ENCODE data around the gene KLK4. TPM values are rescaled to one million over a fixed set of nuclear protein-coding genes. Genes with fewer than 3 reads are reported as not detected.
"Not testable (repeated sequence)": the region's sequence is repeated elsewhere in the genome, so short reads cannot be mapped to it uniquely, and the experiment has no call there.

KLK4 gene
- total RNA-seq, 1 donor from 2014 or later = not detected

DNA sequence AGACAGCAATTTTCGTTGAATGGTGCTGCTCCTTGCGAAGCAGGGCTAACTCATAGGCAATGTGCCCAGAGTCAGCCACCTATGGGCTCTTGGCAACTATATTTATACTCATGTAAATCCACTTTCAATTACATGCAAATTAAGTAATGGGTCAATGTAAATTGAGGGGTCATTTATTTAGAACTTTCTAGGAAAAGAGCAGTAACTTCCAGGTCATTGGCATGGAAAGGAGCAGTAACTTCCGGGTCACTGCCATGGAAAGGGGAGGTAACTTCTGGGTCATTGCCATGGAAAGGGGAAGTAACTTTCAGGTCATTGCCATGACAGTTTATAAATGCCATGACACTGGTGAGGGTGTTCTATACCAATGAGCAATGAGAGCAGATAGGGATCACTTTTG is 11.6 kb downstream of the KLK4 start:
- Histone ChIP-seq H3K9me3 (no peaks in the 10 kb centered on the region), H3K4me3 (no peak overlapping the region), H3K27ac (no peak overlapping the region), H3K4me1 (no peaks in the 10 kb centered on the region), H3K27me3 (no peaks in the 10 kb centered on the region), H3K36me3 (no peaks in the 10 kb centered on the region)
- TF ChIP-seq CTCF (IDR thresholded peaks at IDR 0.05) = no peak
- no peak for DNase-seq (ENCODE audit: low spot score in 2 of 2)
- intact Hi-C loops (cut with DNase I) = no loop called here

GRCh38 chr19:50898018-50898417 is 13.2 kb downstream of the KLK4 start:
- no peaks in the 10 kb centered on the region for H3K9me3 ChIP-seq
- no peaks in the 10 kb centered on the region for H3K4me1 ChIP-seq
- TF ChIP-seq CTCF (IDR thresholded peaks at IDR 0.05) = no peak
- no peaks in the 10 kb centered on the region for H3K36me3 ChIP-seq
- no peak overlapping the region for H3K4me3 ChIP-seq
- H3K27ac ChIP-seq = no peak overlapping the region
- intact Hi-C loops (cut with DNase I) = no loop called here
- no peak for DNase-seq (ENCODE audit: low spot score in 2 of 2)
- no peaks in the 10 kb centered on the region for H3K27me3 ChIP-seq

GRCh38 chr19:50897612-50898011 is 13.6 kb downstream of the KLK4 start:
- Histone ChIP-seq H3K4me1 (no peaks in the 10 kb centered on the region), H3K27me3 (no peaks in the 10 kb centered on the region), H3K9me3 (no peaks in the 10 kb centered on the region), H3K36me3 (no peaks in the 10 kb centered on the region), H3K27ac (no peak overlapping the region), H3K4me3 (no peak overlapping the region)
- DNase-seq (ENCODE audit: low spot score in 2 of 2) = no peak
- intact Hi-C loops (cut with DNase I) = no loop called here
- TF ChIP-seq CTCF (IDR thresholded peaks at IDR 0.05) = no peak

GRCh38 chr19:50897191-50897607 is 14.0 kb downstream of the KLK4 start:
- TF ChIP-seq CTCF (IDR thresholded peaks at IDR 0.05) = no peak
- intact Hi-C loops (cut with DNase I) = no loop called here

DNA sequence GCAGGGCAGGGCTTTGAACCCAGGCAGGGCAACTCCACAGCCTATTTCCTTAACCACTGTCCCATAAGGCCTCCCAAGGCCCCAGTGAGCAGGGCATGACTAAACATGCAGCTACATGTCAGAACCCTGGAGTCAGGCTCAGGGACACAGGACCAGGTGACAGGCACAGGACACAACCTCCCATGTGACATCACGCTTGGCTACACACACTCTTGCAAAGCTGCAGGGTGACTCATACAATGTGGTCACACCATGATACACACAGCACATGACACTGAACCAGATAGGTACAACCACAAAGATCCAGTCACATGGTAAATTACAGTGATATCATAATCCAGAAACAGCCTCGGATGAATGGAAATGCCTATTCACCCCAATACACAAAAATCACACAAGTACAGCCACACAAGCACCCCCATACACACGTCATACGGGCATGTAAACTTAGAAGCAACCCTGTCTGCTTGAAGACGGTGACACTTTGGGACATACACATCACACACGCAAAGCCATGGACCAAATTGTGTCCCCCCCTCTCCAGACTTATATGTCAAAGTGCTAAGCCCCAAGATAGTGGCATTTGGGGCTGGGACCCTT is 14.5 kb downstream of the KLK4 start:
- intact Hi-C loops (cut with DNase I) = no loop called here
- H3K27ac ChIP-seq = no peak overlapping the region
- DNase-seq (ENCODE audit: low spot score in 2 of 2) = no peak
- no peaks in the 10 kb centered on the region for H3K4me1 ChIP-seq
- H3K27me3 ChIP-seq = no peaks in the 10 kb centered on the region
- no peak for TF ChIP-seq CTCF (IDR thresholded peaks at IDR 0.05)
- H3K9me3 ChIP-seq = no peaks in the 10 kb centered on the region
- H3K4me3 ChIP-seq = no peak overlapping the region
- no peaks in the 10 kb centered on the region for H3K36me3 ChIP-seq

More at GRCh38 chr19:50897191-50897607, 14.0 kb downstream of the KLK4 start:
- Histone ChIP-seq H3K36me3 (no peaks in the 10 kb centered on the region), H3K4me3 (no peak overlapping the region), H3K9me3 (no peaks in the 10 kb centered on the region), H3K4me1 (no peaks in the 10 kb centered on the region), H3K27me3 (no peaks in the 10 kb centered on the region), H3K27ac (no peak overlapping the region)
- no peak for DNase-seq (ENCODE audit: low spot score in 2 of 2)

DNA sequence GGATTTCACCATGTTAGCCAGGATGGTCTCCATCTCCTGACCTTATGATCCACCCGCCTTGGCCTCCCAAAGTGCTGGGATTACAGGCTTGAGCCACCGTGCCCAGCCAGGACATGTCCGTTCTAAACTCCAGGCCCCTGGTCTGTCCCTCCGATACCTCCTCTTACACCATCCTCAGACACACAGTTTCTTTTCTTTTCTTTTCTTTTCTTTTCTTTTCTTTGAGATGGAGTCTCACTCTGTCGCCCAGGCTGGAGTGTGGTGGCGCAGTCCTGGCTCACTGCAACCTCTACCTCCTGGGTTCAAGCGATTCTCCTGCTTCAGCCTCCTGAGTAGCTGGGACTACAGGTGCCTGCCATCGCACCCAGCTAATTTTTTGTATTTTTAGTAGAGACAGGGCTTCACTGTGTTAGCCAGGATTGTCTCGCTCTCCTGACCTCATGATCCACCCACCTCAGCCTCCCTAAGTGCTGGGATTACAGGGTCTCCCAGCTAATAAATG is 15.1 kb downstream of the KLK4 start:
- not testable (repeated sequence) for DNase-seq (ENCODE audit: low spot score in 2 of 2); H3K27me3 ChIP-seq; H3K4me1 ChIP-seq

More for the DNA sequence above, 15.1 kb downstream of the KLK4 start:
- H3K36me3 ChIP-seq; intact Hi-C loops (cut with DNase I); H3K27ac ChIP-seq; H3K9me3 ChIP-seq; H3K4me3 ChIP-seq: not testable (repeated sequence)
